Astrocyte (in vitro differentiated cells and primary cell): ENCODE results near the gene FAM83E. TPM values are rescaled to one million over a fixed set of nuclear protein-coding genes. Genes with fewer than 3 reads are reported as not detected.
A peak's percentile ranks its signal among the peaks of the same experiment; 100 is the strongest.
"Not testable (repeated sequence)": the region's sequence is repeated elsewhere in the genome, so short reads cannot be mapped to it uniquely, and the experiment has no call there.

Source experiments
- DNase-seq: peaks from one replicate; pipeline ENCODE4 v3.0.0-alpha.2; 2010; ENCODE audit warnings: low read depth
- FAIRE-seq: peaks from 2 replicates; lab custom pipeline; 2011; peaks lifted over from hg19 to GRCh38; lab: Jason Lieb, UNC
- H2AFZ ChIP-seq: 2 replicates; pipeline ENCODE4 v1.6.0; 2012; ENCODE audit warnings: low read depth, low read length, inconsistent platforms
- H3K27ac ChIP-seq: 2 replicates; pipeline ENCODE4 v1.5.1; 2011; ENCODE audit warnings: low read depth, low read length, inconsistent platforms
- H3K27me3 ChIP-seq: 2 replicates; pipeline ENCODE4 v1.6.0; 2011; ENCODE audit warnings: low read length, inconsistent platforms; ENCODE audit not compliant: insufficient read depth
- H3K36me3 ChIP-seq: 2 replicates; pipeline ENCODE4 v1.5.1; 2011; ENCODE audit warnings: low read length, inconsistent platforms; ENCODE audit not compliant: insufficient read depth
- H3K4me1 ChIP-seq: 2 replicates; pipeline ENCODE4 v1.5.1; 2011; ENCODE audit warnings: low read length, inconsistent platforms; ENCODE audit not compliant: insufficient read depth
- H3K4me2 ChIP-seq: 2 replicates; pipeline ENCODE4 v1.6.0; 2012; ENCODE audit warnings: low read length, inconsistent platforms
- H3K4me3 ChIP-seq: 2 replicates; pipeline ENCODE4 v1.5.1; 2011; ENCODE audit warnings: low read depth, mild to moderate bottlenecking, low read length, inconsistent platforms; ENCODE audit not compliant: insufficient read depth
- H3K79me2 ChIP-seq: 2 replicates; pipeline ENCODE4 v1.6.0; 2012; ENCODE audit warnings: mild to moderate bottlenecking, low read length, inconsistent platforms; ENCODE audit not compliant: insufficient read depth
- H3K9ac ChIP-seq: 2 replicates; pipeline ENCODE4 v1.6.0; 2012; ENCODE audit warnings: mild to moderate bottlenecking, low read length, inconsistent platforms
- H3K9me3 ChIP-seq: 2 replicates; pipeline ENCODE4 v1.5.1; 2012; ENCODE audit warnings: low read depth, mild to moderate bottlenecking, low read length, inconsistent platforms; ENCODE audit not compliant: insufficient read depth
- H4K20me1 ChIP-seq: 2 replicates; pipeline ENCODE4 v1.6.0; 2012; ENCODE audit warnings: low read length, inconsistent platforms; ENCODE audit not compliant: insufficient read depth
- H3K27ac Mint-ChIP-seq: one replicate; pipeline ENCODE4 v1.8.0; 2021; ENCODE audit warnings: mild to moderate bottlenecking, mixed read lengths; ENCODE audit not compliant: unreplicated experiment
- H3K27me3 Mint-ChIP-seq: one replicate; pipeline ENCODE4 v1.8.0; 2021; ENCODE audit warnings: low read depth, mixed read lengths; ENCODE audit not compliant: unreplicated experiment
- H3K36me3 Mint-ChIP-seq: one replicate; pipeline ENCODE4 v1.8.0; 2021; ENCODE audit warnings: low read depth, mixed read lengths; ENCODE audit not compliant: unreplicated experiment
- H3K4me1 Mint-ChIP-seq: one replicate; pipeline ENCODE4 v1.8.0; 2021; ENCODE audit warnings: low read depth, mixed read lengths; ENCODE audit not compliant: unreplicated experiment
- H3K4me3 Mint-ChIP-seq: one replicate; pipeline ENCODE4 v1.8.0; 2021; ENCODE audit warnings: mild to moderate bottlenecking, moderate library complexity, mixed read lengths; ENCODE audit not compliant: unreplicated experiment
- H3K9me3 Mint-ChIP-seq: one replicate; pipeline ENCODE4 v1.8.0; 2021; ENCODE audit warnings: mild to moderate bottlenecking, mixed read lengths; ENCODE audit not compliant: unreplicated experiment
- CTCF ChIP-seq: IDR thresholded peaks from 2 replicates; pipeline ENCODE4 v1.5.1; 2011; ENCODE audit warnings: low read depth, mild to moderate bottlenecking, inconsistent platforms, low read length, moderate library complexity; ENCODE audit not compliant: insufficient read depth
- EZH2 ChIP-seq: IDR thresholded peaks from 2 replicates; pipeline ENCODE4 v1.6.1; 2012; ENCODE audit warnings: mild to moderate bottlenecking, low read length, inconsistent platforms; ENCODE audit not compliant: insufficient read depth
- total RNA-seq: library from RNA; stranded (reverse); gene quantifications from 2 replicates; pipeline ENCODE4 v1.2.1, GENCODE V29; 2021

FAM83E gene
- total RNA-seq, 1 donor from 2014 or later, result 1.7 TPM

GRCh38 chr19:48632692-48633147 is 17.8 kb upstream of the FAM83E start:
- no peak overlapping the region for H2AFZ ChIP-seq
- H3K79me2 ChIP-seq, result no peaks in the 10 kb centered on the region
- Mint-ChIP-seq H3K4me1 (no peaks in the 10 kb centered on the region), H3K36me3 (peaks cover 2% of the 10 kb centered on the region), H3K27ac (no peak overlapping the region), H3K27me3 (peaks cover 3% of the 10 kb centered on the region), H3K9me3 (no peaks in the 10 kb centered on the region), H3K4me3 (no peak overlapping the region)
- peaks cover 39% of the 10 kb centered on the region for H3K4me1 ChIP-seq
- peaks cover 3% of the 10 kb centered on the region for H3K27me3 ChIP-seq
- no peak for DNase-seq
- no peaks in the 10 kb centered on the region for H4K20me1 ChIP-seq
- FAIRE-seq, result no peak
- H3K4me3 ChIP-seq, result no peak overlapping the region
- no peak overlapping the region for H3K27ac ChIP-seq
- H3K4me2 ChIP-seq, result no peak overlapping the region
- no peaks in the 10 kb centered on the region for H3K36me3 ChIP-seq
- no peak for TF ChIP-seq EZH2
- TF ChIP-seq CTCF, result no peak
- no peak overlapping the region for H3K9ac ChIP-seq
- no peaks in the 10 kb centered on the region for H3K9me3 ChIP-seq

GRCh38 chr19:48632286-48632685 is 17.4 kb upstream of the FAM83E start:
- not testable (repeated sequence) for H3K27ac Mint-ChIP-seq, H3K4me1 Mint-ChIP-seq

GRCh38 chr19:48631225-48631624 is 16.3 kb upstream of the FAM83E start:
- no peak overlapping the region for H3K27ac Mint-ChIP-seq
- H3K4me1 ChIP-seq, result peaks cover 26% of the 10 kb centered on the region
- H3K4me3 Mint-ChIP-seq, result no peak overlapping the region
- H3K36me3 Mint-ChIP-seq, result peaks cover 2% of the 10 kb centered on the region
- H3K9me3 ChIP-seq, result no peaks in the 10 kb centered on the region
- FAIRE-seq (no peak), DNase-seq (no peak)
- no peaks in the 10 kb centered on the region for H3K36me3 ChIP-seq
- no peaks in the 10 kb centered on the region for H3K9me3 Mint-ChIP-seq
- TF ChIP-seq EZH2, result no peak
- TF ChIP-seq CTCF, result no peak
- no peaks in the 10 kb centered on the region for H4K20me1 ChIP-seq
- peak overlapping the region; percentile 74 for H3K4me2 ChIP-seq
- no peak overlapping the region for H3K4me3 ChIP-seq
- no peaks in the 10 kb centered on the region for H3K4me1 Mint-ChIP-seq
- no peak overlapping the region for H3K27ac ChIP-seq
- no peak overlapping the region for H2AFZ ChIP-seq
- no peaks in the 10 kb centered on the region for H3K79me2 ChIP-seq
- H3K9ac ChIP-seq, result peak overlapping the region; percentile 40
- H3K27me3 Mint-ChIP-seq, result peaks cover 3% of the 10 kb centered on the region
- peaks cover 3% of the 10 kb centered on the region for H3K27me3 ChIP-seq

More at GRCh38 chr19:48632286-48632685, 17.4 kb upstream of the FAM83E start:
- not testable (repeated sequence) for H3K36me3 ChIP-seq, H3K79me2 ChIP-seq, H2AFZ ChIP-seq, H3K9me3 Mint-ChIP-seq, H3K4me3 ChIP-seq, H3K9me3 ChIP-seq, FAIRE-seq, H3K27me3 Mint-ChIP-seq, H4K20me1 ChIP-seq, H3K36me3 Mint-ChIP-seq, H3K27me3 ChIP-seq, H3K4me3 Mint-ChIP-seq, DNase-seq, H3K27ac ChIP-seq, H3K4me2 ChIP-seq, H3K9ac ChIP-seq
- H3K4me1 ChIP-seq, result peaks cover 36% of the 10 kb centered on the region
